ENCODE data around the gene ZIM2. TPM values are rescaled to one million over a fixed set of nuclear protein-coding genes. Genes with fewer than 3 reads are reported as not detected.

Gene ZIM2
- total RNA-seq, 1 donor from 2014 or later, result not detected

GRCh38 chr19:56750658-56751057, 89.9 kb downstream of the ZIM2 start:
- no peak for TF ChIP-seq CTCF (IDR thresholded peaks at IDR 0.05)
- Histone ChIP-seq H3K4me1 (no peaks in the 10 kb centered on the region), H3K27ac (no peak overlapping the region), H3K4me3 (no peak overlapping the region), H3K36me3 (no peaks in the 10 kb centered on the region), H3K9me3 (no peaks in the 10 kb centered on the region), H3K27me3 (no peaks in the 10 kb centered on the region)
- ATAC-seq, result no peak
- intact Hi-C loops (cut with DNase I), result no loop called here
- DNase-seq, result no peak

- intact Hi-C loops (cut with DNase I), result no loop called here
- Histone ChIP-seq H3K27me3 (no peaks in the 10 kb centered on the region), H3K4me1 (no peaks in the 10 kb centered on the region), H3K27ac (no peak overlapping the region), H3K9me3 (no peaks in the 10 kb centered on the region), H3K4me3 (no peak overlapping the region), H3K36me3 (no peaks in the 10 kb centered on the region)
- ATAC-seq (no peak), DNase-seq (no peak)
- peak; percentile 63 for TF ChIP-seq CTCF (IDR thresholded peaks at IDR 0.05)
Measured at GRCh38 chr19:56748378-56748777, 92.1 kb downstream of the ZIM2 start.

GRCh38 chr19:56746367-56746766, 94.2 kb downstream of the ZIM2 start:
- DNase-seq (no peak), ATAC-seq (no peak)
- no peak for TF ChIP-seq CTCF (IDR thresholded peaks at IDR 0.05)
- H3K4me3 ChIP-seq, result no peak overlapping the region
- intact Hi-C loops (cut with DNase I), result no loop called here
- H3K36me3 ChIP-seq, result no peaks in the 10 kb centered on the region
- no peaks in the 10 kb centered on the region for H3K9me3 ChIP-seq
- no peaks in the 10 kb centered on the region for H3K4me1 ChIP-seq
- no peaks in the 10 kb centered on the region for H3K27me3 ChIP-seq
- no peak overlapping the region for H3K27ac ChIP-seq

GRCh38 chr19:56740501-56740900, 100.0 kb downstream of the ZIM2 start:
- Histone ChIP-seq H3K36me3 (no peaks in the 10 kb centered on the region), H3K4me3 (no peak overlapping the region), H3K27ac (no peak overlapping the region), H3K9me3 (no peaks in the 10 kb centered on the region), H3K27me3 (no peaks in the 10 kb centered on the region), H3K4me1 (no peaks in the 10 kb centered on the region)
- ATAC-seq (no peak), DNase-seq (no peak)
- TF ChIP-seq CTCF (IDR thresholded peaks at IDR 0.05), result no peak
- intact Hi-C loops (cut with DNase I), result no loop called here

- DNase-seq, result no peak
- intact Hi-C loops (cut with DNase I), result no loop called here
- Histone ChIP-seq H3K36me3 (no peaks in the 10 kb centered on the region), H3K9me3 (peaks cover 3% of the 10 kb centered on the region), H3K4me3 (no peak overlapping the region), H3K27ac (no peak overlapping the region), H3K4me1 (no peaks in the 10 kb centered on the region), H3K27me3 (no peaks in the 10 kb centered on the region)
- ATAC-seq, result no peak
- TF ChIP-seq CTCF (IDR thresholded peaks at IDR 0.05), result no peak
Measured at GRCh38 chr19:56736571-56736970, 104.0 kb downstream of the ZIM2 start.

- no peak for DNase-seq
- Histone ChIP-seq H3K36me3 (no peaks in the 10 kb centered on the region), H3K4me1 (no peaks in the 10 kb centered on the region), H3K27me3 (no peaks in the 10 kb centered on the region), H3K27ac (no peak overlapping the region), H3K9me3 (peaks cover 3% of the 10 kb centered on the region), H3K4me3 (no peak overlapping the region)
- no peak for TF ChIP-seq CTCF (IDR thresholded peaks at IDR 0.05)
- ATAC-seq, result no peak
- intact Hi-C loops (cut with DNase I), result no loop called here
Measured at GRCh38 chr19:56732976-56733375, 107.5 kb downstream of the ZIM2 start.
